WTC11 (cell line): ENCODE measurements around the gene NEDD9. TPM values are rescaled to one million over a fixed set of nuclear protein-coding genes. Genes with fewer than 3 reads are reported as not detected.

Experiments
- ATAC-seq: fragments of 200-7000 bp; cut with Tn5 transposase; 2 replicates; pipeline ENCODE4 v1.10.0; 2021; ENCODE audit warnings: mild to moderate bottlenecking, moderate library complexity
- CTCF ChIA-PET: fragments of 300-600 bp; sonication (Branson Sonifier 250); formaldehyde crosslinking; loops from one replicate; lab custom pipeline; 2021; ENCODE audit warnings: antibody characterized with exemption; lab: Charles Lee
- POLR2A ChIA-PET: fragments of 350-600 bp; sonication (Branson Sonifier 250); formaldehyde crosslinking; loops from one replicate; lab custom pipeline; 2021; ENCODE audit warnings: antibody characterized with exemption; lab: Charles Lee
- DNase-seq: peaks from one replicate; pipeline ENCODE4 v3.0.0; 2021; ENCODE audit warnings: low spot score
- H3K27ac Mint-ChIP-seq: 2 replicates; pipeline ENCODE4 v1.8.0; 2021; ENCODE audit warnings: mixed read lengths
- H3K27me3 Mint-ChIP-seq: 2 replicates; pipeline ENCODE4 v1.8.0; 2021; ENCODE audit warnings: low read depth, mild to moderate bottlenecking, moderate library complexity, mixed read lengths
- H3K36me3 Mint-ChIP-seq: 2 replicates; pipeline ENCODE4 v1.8.0; 2021; ENCODE audit warnings: mixed read lengths
- H3K4me1 Mint-ChIP-seq: 2 replicates; pipeline ENCODE4 v1.8.0; 2022; ENCODE audit warnings: mixed read lengths
- H3K4me3 Mint-ChIP-seq: 2 replicates; pipeline ENCODE4 v1.8.0; 2021; ENCODE audit warnings: mild to moderate bottlenecking, moderate library complexity, mixed read lengths
- H3K9me3 Mint-ChIP-seq: 2 replicates; pipeline ENCODE4 v1.8.0; 2021; ENCODE audit warnings: mixed read lengths
- ELF4 ChIP-seq: sonication (generic); formaldehyde crosslinking; IDR thresholded peaks from 2 replicates; pipeline ENCODE4 v1.8.1; 2022; ENCODE audit warnings: low read depth, mild to moderate bottlenecking, moderate library complexity, missing genetic modification reagents
- GABPB1 ChIP-seq: sonication (generic); formaldehyde crosslinking; IDR thresholded peaks from 2 replicates; pipeline ENCODE4 v1.8.1; 2023; ENCODE audit warnings: mild to moderate bottlenecking, missing genetic modification reagents
- HMGA2 ChIP-seq: fragments of 250-450 bp; sonication (Bioruptor Pico); IDR thresholded peaks from 2 replicates; pipeline ENCODE4 v1.4.0; 2021; ENCODE audit warnings: mild to moderate bottlenecking, moderate library complexity
- JAZF1 ChIP-seq: fragments of 250-450 bp; sonication (Bioruptor Pico); IDR thresholded peaks from 2 replicates; pipeline ENCODE4 v1.9.0; 2021; ENCODE audit warnings: moderate library complexity, mild to moderate bottlenecking, inconsistent platforms
- KAT7 ChIP-seq: sonication (generic); formaldehyde crosslinking; IDR thresholded peaks from 2 replicates; pipeline ENCODE4 v1.8.1; 2023; ENCODE audit warnings: missing genetic modification reagents, mild to moderate bottlenecking, borderline replicate concordance
- MXD4 ChIP-seq: fragments of 250-450 bp; sonication (Bioruptor Pico); IDR thresholded peaks from 2 replicates; pipeline ENCODE4 v1.8.0; 2021; ENCODE audit warnings: mild to moderate bottlenecking, moderate library complexity, borderline replicate concordance
- NR2C2 ChIP-seq: sonication (generic); formaldehyde crosslinking; IDR thresholded peaks from 2 replicates; pipeline ENCODE4 v1.8.0; 2022; ENCODE audit warnings: mild to moderate bottlenecking, missing genetic modification reagents
- SP1 ChIP-seq: sonication (generic); formaldehyde crosslinking; conservative IDR thresholded peaks from 2 replicates; pipeline ENCODE4 v1.8.1; 2022; ENCODE audit warnings: missing genetic modification reagents
- TEAD4 ChIP-seq: sonication (generic); formaldehyde crosslinking; IDR thresholded peaks from 2 replicates; pipeline ENCODE4 v1.8.0; 2022; ENCODE audit warnings: mild to moderate bottlenecking, missing genetic modification reagents
- TP53 ChIP-seq: sonication (generic); formaldehyde crosslinking; IDR thresholded peaks from 2 replicates; pipeline ENCODE4 v1.8.1; 2023; ENCODE audit warnings: mild to moderate bottlenecking, missing genetic modification reagents
- ZNF121 ChIP-seq: sonication (generic); formaldehyde crosslinking; IDR thresholded peaks from 2 replicates; pipeline ENCODE4 v1.8.0; 2023; ENCODE audit warnings: missing genetic modification reagents
- ZNF138 ChIP-seq: sonication (generic); formaldehyde crosslinking; conservative IDR thresholded peaks from 2 replicates; pipeline ENCODE4 v1.8.1; 2022; ENCODE audit warnings: mild to moderate bottlenecking, moderate library complexity, missing genetic modification reagents
- ZNF263 ChIP-seq: sonication (generic); formaldehyde crosslinking; IDR thresholded peaks from 2 replicates; pipeline ENCODE4 v1.8.1; 2022; ENCODE audit warnings: low read depth, mild to moderate bottlenecking, moderate library complexity, missing genetic modification reagents
- ZNF396 ChIP-seq: fragments of 250-450 bp; sonication (Bioruptor Pico); IDR thresholded peaks from 2 replicates; pipeline ENCODE4 v1.8.0; 2021; ENCODE audit warnings: mild to moderate bottlenecking, moderate library complexity, borderline replicate concordance
- ZNF671 ChIP-seq: fragments of 250-450 bp; sonication (Bioruptor Pico); IDR thresholded peaks from 2 replicates; pipeline ENCODE4 v1.8.0; 2021; ENCODE audit warnings: mild to moderate bottlenecking
- total RNA-seq: library from RNA; stranded (reverse); gene quantifications from 3 replicates; pipeline ENCODE4 v1.2.3, GENCODE V29; 2021
- TF ChIP-seq, protein P1 (sequence below): sonication (generic); formaldehyde crosslinking; conservative IDR thresholded peaks from 2 replicates; pipeline ENCODE4 v1.8.1; 2022; ENCODE audit warnings: mild to moderate bottlenecking, missing genetic modification reagents
- TF ChIP-seq, protein P2 (sequence below): sonication (generic); formaldehyde crosslinking; IDR thresholded peaks from 2 replicates; pipeline ENCODE4 v1.8.1; 2022; ENCODE audit warnings: missing genetic modification reagents, borderline replicate concordance
- TF ChIP-seq, protein P3 (sequence below): fragments of 250-450 bp; sonication (Bioruptor Pico); IDR thresholded peaks from 2 replicates; pipeline ENCODE4 v1.9.0; 2021; ENCODE audit warnings: mild to moderate bottlenecking
- TF ChIP-seq, protein P4 (sequence below): sonication (generic); formaldehyde crosslinking; IDR thresholded peaks from 2 replicates; pipeline ENCODE4 v1.8.0; 2023; ENCODE audit warnings: missing genetic modification reagents, mild to moderate bottlenecking, borderline replicate concordance
- TF ChIP-seq, protein P5 (sequence below): sonication (generic); formaldehyde crosslinking; conservative IDR thresholded peaks from 2 replicates; pipeline ENCODE4 v1.8.1; 2023; ENCODE audit warnings: mild to moderate bottlenecking, low read depth, missing genetic modification reagents, moderate library complexity
- TF ChIP-seq, protein P6 (sequence below): sonication (generic); formaldehyde crosslinking; IDR thresholded peaks from 2 replicates; pipeline ENCODE4 v1.8.1; 2022; ENCODE audit warnings: mild to moderate bottlenecking, missing genetic modification reagents, moderate library complexity, borderline replicate concordance

The NEDD9 gene
- total RNA-seq, 1 experiment from 2014 or later, result 9.8 TPM

DNA sequence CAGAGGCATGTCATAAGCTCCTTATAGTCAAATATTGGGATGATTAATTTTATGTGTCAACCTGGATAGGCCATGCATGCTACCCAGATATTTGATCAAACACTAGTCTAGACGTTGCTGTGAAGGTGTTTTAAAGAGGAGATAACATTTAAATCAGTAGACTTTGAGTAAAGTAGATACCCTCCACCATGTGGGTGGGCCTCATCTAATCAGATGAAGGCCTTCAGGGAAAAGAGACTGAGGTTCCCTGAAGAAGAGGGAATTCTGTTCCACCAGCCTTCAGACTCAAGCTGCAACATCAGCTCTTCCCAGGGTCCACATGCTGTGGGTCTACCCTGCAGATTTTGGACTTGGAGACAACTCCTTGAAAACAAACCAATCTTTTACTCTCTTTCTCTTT, 11.4 kb upstream of the NEDD9 start:
- TF ChIP-seq, protein P1, sequence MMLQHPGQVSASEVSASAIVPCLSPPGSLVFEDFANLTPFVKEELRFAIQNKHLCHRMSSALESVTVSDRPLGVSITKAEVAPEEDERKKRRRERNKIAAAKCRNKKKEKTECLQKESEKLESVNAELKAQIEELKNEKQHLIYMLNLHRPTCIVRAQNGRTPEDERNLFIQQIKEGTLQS, result no peak
- no peak overlapping the region for H3K27ac Mint-ChIP-seq
- H3K4me3 Mint-ChIP-seq, result no peak overlapping the region
- ATAC-seq (no peak), DNase-seq (no peak)
- ChIA-PET POLR2A (no interaction called here), CTCF (no interaction called here)
- H3K4me1 Mint-ChIP-seq, result peaks cover 3% of the 10 kb centered on the region
- H3K9me3 Mint-ChIP-seq, result peaks cover 3% of the 10 kb centered on the region
- peaks cover 17% of the 10 kb centered on the region for H3K27me3 Mint-ChIP-seq
- H3K36me3 Mint-ChIP-seq, result 0 out of 2 replicates have a peak, but pooled peaks cover 2% of the 10 kb centered on the region

DNA sequence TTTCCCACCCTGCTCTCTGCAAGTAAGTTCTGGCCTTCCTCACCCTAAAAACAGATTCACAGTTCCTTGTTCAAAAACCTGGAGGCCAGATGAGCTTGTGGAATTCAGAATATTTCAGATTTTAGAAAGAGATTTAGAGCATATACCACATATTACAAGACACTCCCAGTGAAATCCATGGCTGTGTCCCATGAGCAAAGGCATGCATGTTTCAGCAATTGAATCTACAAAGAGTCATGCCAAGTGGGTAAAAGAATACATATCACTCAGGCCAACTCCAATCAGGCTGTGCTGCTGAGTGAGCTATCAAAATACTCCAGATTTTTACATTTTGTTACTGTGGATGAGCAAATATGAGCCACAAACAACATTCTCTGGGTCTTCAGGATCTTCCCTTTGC, 10.2 kb upstream of the NEDD9 start:
- peaks cover 3% of the 10 kb centered on the region for H3K4me1 Mint-ChIP-seq
- ChIA-PET CTCF (interaction anchor here (0.7 to 2.1 kb wide), 7 partner anchors 9 to 97 kb away, joined by 3 to 14 read pairs (median 7); partner anchors contain the start of gene NEDD9), POLR2A (interaction anchor here (0.9 to 2.1 kb wide), 4 partner anchors 9 to 34 kb away, joined by 3 to 10 read pairs (median 6); partner anchors contain the start of gene NEDD9)
- H3K27ac Mint-ChIP-seq, result no peak overlapping the region
- DNase-seq (no peak), ATAC-seq (no peak)
- peaks cover 17% of the 10 kb centered on the region for H3K27me3 Mint-ChIP-seq
- no peak overlapping the region for H3K4me3 Mint-ChIP-seq
- TF ChIP-seq, protein P2, sequence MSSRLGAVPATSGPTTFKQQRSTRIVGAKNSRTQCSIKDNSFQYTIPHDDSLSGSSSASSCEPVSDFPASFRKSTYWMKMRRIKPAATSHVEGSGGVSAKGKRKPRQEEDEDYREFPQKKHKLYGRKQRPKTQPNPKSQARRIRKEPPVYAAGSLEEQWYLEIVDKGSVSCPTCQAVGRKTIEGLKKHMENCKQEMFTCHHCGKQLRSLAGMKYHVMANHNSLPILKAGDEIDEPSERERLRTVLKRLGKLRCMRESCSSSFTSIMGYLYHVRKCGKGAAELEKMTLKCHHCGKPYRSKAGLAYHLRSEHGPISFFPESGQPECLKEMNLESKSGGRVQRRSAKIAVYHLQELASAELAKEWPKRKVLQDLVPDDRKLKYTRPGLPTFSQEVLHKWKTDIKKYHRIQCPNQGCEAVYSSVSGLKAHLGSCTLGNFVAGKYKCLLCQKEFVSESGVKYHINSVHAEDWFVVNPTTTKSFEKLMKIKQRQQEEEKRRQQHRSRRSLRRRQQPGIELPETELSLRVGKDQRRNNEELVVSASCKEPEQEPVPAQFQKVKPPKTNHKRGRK (CRISPR knock-in tag), result no peak
- TF ChIP-seq ZNF396 (CRISPR knock-in tag) (no peak), SP1 (CRISPR knock-in tag) (no peak)
- TF ChIP-seq, protein P3, sequence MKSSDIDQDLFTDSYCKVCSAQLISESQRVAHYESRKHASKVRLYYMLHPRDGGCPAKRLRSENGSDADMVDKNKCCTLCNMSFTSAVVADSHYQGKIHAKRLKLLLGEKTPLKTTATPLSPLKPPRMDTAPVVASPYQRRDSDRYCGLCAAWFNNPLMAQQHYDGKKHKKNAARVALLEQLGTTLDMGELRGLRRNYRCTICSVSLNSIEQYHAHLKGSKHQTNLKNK (CRISPR knock-in tag), result no peak
- no peaks in the 10 kb centered on the region for H3K9me3 Mint-ChIP-seq
- no peaks in the 10 kb centered on the region for H3K36me3 Mint-ChIP-seq

DNA sequence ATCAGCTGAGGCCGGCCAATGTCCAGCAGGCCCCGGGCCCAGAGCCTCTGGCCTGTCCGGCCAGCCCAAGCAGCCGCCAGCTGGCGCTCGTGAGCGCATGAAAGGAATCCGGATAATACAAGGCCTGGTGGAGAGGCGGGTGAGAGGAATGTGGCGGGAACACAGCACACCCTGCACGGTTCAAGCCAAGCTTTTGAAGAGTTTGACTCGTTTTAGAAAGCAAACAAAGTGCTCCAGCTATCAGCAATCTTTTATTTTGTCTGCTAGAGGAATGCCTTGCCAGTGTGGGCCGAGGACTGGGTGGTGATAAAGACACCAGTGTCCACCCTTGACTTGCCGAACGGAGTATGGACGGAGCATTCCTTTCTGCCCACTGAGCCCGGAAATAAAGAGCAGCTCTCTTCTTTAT, 9.3 kb upstream of the NEDD9 start:
- H3K4me3 Mint-ChIP-seq, result no peak overlapping the region
- CTCF ChIA-PET, result interaction anchor here (0.6 to 2.1 kb wide), 33 partner anchors 9 to 1045 kb away, joined by 3 to 24 read pairs (median 4); partner anchors contain the start of gene NEDD9
- ATAC-seq (peak; percentile 100), DNase-seq (peak; percentile 89)
- POLR2A ChIA-PET, result interaction anchor here (0.9 to 2.1 kb wide), 4 partner anchors 8 to 35 kb away, joined by 3 to 10 read pairs (median 6); partner anchors contain the start of gene NEDD9
- H3K27ac Mint-ChIP-seq, result no peak overlapping the region
- H3K9me3 Mint-ChIP-seq, result no peaks in the 10 kb centered on the region
- peaks cover 3% of the 10 kb centered on the region for H3K4me1 Mint-ChIP-seq
- no peaks in the 10 kb centered on the region for H3K36me3 Mint-ChIP-seq
- peaks cover 17% of the 10 kb centered on the region for H3K27me3 Mint-ChIP-seq
- TF ChIP-seq NR2C2 (CRISPR knock-in tag) (no peak), GABPB1 (peak; percentile 35), MXD4 (no peak), ZNF263 (CRISPR knock-in tag) (no peak), TEAD4 (no peak), TP53 (CRISPR knock-in tag) (0 out of 2 replicates have a peak, but pooled peaks have one; percentile 52), JAZF1 (CRISPR knock-in tag) (no peak), KAT7 (no peak), ELF4 (CRISPR knock-in tag) (no peak), HMGA2 (no peak), ZNF671 (CRISPR knock-in tag) (no peak), ZNF138 (no peak), ZNF121 (CRISPR knock-in tag) (0 out of 2 replicates have a peak, but pooled peaks have one; percentile 21)
- TF ChIP-seq, protein P4, sequence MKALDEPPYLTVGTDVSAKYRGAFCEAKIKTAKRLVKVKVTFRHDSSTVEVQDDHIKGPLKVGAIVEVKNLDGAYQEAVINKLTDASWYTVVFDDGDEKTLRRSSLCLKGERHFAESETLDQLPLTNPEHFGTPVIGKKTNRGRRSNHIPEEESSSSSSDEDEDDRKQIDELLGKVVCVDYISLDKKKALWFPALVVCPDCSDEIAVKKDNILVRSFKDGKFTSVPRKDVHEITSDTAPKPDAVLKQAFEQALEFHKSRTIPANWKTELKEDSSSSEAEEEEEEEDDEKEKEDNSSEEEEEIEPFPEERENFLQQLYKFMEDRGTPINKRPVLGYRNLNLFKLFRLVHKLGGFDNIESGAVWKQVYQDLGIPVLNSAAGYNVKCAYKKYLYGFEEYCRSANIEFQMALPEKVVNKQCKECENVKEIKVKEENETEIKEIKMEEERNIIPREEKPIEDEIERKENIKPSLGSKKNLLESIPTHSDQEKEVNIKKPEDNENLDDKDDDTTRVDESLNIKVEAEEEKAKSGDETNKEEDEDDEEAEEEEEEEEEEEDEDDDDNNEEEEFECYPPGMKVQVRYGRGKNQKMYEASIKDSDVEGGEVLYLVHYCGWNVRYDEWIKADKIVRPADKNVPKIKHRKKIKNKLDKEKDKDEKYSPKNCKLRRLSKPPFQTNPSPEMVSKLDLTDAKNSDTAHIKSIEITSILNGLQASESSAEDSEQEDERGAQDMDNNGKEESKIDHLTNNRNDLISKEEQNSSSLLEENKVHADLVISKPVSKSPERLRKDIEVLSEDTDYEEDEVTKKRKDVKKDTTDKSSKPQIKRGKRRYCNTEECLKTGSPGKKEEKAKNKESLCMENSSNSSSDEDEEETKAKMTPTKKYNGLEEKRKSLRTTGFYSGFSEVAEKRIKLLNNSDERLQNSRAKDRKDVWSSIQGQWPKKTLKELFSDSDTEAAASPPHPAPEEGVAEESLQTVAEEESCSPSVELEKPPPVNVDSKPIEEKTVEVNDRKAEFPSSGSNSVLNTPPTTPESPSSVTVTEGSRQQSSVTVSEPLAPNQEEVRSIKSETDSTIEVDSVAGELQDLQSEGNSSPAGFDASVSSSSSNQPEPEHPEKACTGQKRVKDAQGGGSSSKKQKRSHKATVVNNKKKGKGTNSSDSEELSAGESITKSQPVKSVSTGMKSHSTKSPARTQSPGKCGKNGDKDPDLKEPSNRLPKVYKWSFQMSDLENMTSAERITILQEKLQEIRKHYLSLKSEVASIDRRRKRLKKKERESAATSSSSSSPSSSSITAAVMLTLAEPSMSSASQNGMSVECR (CRISPR knock-in tag), result no peak
- TF ChIP-seq, protein P5, sequence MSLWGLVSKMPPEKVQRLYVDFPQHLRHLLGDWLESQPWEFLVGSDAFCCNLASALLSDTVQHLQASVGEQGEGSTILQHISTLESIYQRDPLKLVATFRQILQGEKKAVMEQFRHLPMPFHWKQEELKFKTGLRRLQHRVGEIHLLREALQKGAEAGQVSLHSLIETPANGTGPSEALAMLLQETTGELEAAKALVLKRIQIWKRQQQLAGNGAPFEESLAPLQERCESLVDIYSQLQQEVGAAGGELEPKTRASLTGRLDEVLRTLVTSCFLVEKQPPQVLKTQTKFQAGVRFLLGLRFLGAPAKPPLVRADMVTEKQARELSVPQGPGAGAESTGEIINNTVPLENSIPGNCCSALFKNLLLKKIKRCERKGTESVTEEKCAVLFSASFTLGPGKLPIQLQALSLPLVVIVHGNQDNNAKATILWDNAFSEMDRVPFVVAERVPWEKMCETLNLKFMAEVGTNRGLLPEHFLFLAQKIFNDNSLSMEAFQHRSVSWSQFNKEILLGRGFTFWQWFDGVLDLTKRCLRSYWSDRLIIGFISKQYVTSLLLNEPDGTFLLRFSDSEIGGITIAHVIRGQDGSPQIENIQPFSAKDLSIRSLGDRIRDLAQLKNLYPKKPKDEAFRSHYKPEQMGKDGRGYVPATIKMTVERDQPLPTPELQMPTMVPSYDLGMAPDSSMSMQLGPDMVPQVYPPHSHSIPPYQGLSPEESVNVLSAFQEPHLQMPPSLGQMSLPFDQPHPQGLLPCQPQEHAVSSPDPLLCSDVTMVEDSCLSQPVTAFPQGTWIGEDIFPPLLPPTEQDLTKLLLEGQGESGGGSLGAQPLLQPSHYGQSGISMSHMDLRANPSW (CRISPR knock-in tag), result no peak
- TF ChIP-seq, protein P6, sequence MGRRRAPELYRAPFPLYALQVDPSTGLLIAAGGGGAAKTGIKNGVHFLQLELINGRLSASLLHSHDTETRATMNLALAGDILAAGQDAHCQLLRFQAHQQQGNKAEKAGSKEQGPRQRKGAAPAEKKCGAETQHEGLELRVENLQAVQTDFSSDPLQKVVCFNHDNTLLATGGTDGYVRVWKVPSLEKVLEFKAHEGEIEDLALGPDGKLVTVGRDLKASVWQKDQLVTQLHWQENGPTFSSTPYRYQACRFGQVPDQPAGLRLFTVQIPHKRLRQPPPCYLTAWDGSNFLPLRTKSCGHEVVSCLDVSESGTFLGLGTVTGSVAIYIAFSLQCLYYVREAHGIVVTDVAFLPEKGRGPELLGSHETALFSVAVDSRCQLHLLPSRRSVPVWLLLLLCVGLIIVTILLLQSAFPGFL (CRISPR knock-in tag), result no peak
